ENCODE measurements around the gene SFMBT2.
"Not testable (repeated sequence)": the region's sequence is repeated elsewhere in the genome, so short reads cannot be mapped to it uniquely, and the experiment has no call there.

Gene SFMBT2

GRCh38 chr10:7400068-7400715 lies 10.6 kb downstream of the SFMBT2 start:
- DNase-seq = no peak

- no peak for DNase-seq
Measured at GRCh38 chr10:7399533-7399932, 11.3 kb downstream of the SFMBT2 start.

GRCh38 chr10:7397049-7398035 lies 13.5 kb downstream of the SFMBT2 start:
- no peak for DNase-seq

- DNase-seq = not testable (repeated sequence)
Measured at GRCh38 chr10:7392301-7392700, 18.5 kb downstream of the SFMBT2 start.

- DNase-seq = no peak
Measured at GRCh38 chr10:7391748-7392147, 19.1 kb downstream of the SFMBT2 start.

GRCh38 chr10:7390689-7391110 lies 20.1 kb downstream of the SFMBT2 start:
- DNase-seq = not testable (repeated sequence)

- no peak for DNase-seq
Measured at GRCh38 chr10:7389844-7390243, 21.0 kb downstream of the SFMBT2 start.

GRCh38 chr10:7389346-7389745 lies 21.5 kb downstream of the SFMBT2 start:
- DNase-seq = no peak

GRCh38 chr10:7388602-7389001 lies 22.2 kb downstream of the SFMBT2 start:
- no peak for DNase-seq

GRCh38 chr10:7388149-7388548 lies 22.7 kb downstream of the SFMBT2 start:
- not testable (repeated sequence) for DNase-seq

- DNase-seq = no peak
Measured at GRCh38 chr10:7385114-7385513, 25.7 kb downstream of the SFMBT2 start.

- no peak for DNase-seq
Measured at GRCh38 chr10:7383442-7383841, 27.4 kb downstream of the SFMBT2 start.

- no peak for DNase-seq
Measured at GRCh38 chr10:7380704-7381241, 30.1 kb downstream of the SFMBT2 start.

GRCh38 chr10:7378602-7379403 lies 32.0 kb downstream of the SFMBT2 start:
- DNase-seq = no peak

- DNase-seq = no peak
Measured at GRCh38 chr10:7377614-7378248, 33.1 kb downstream of the SFMBT2 start.

GRCh38 chr10:7374795-7375194 lies 36.0 kb downstream of the SFMBT2 start:
- DNase-seq = no peak

GRCh38 chr10:7373039-7373438 lies 37.8 kb downstream of the SFMBT2 start:
- no peak for DNase-seq

GRCh38 chr10:7372504-7372903 lies 38.3 kb downstream of the SFMBT2 start:
- no peak for DNase-seq

- no peak for DNase-seq
Measured at GRCh38 chr10:7370511-7370910, 40.3 kb downstream of the SFMBT2 start.

- no peak for DNase-seq
Measured at GRCh38 chr10:7365027-7365745, 45.6 kb downstream of the SFMBT2 start.

- DNase-seq = no peak
Measured at GRCh38 chr10:7364474-7364873, 46.4 kb downstream of the SFMBT2 start.

GRCh38 chr10:7363700-7364099 lies 47.1 kb downstream of the SFMBT2 start:
- DNase-seq = no peak

All from activated T-cell treated with anti-CD3 and anti-CD28 coated beads for 4 hours (primary cell).